WTC11 (cell line): ENCODE results near the gene NKD1. TPM values are rescaled to one million over a fixed set of nuclear protein-coding genes. Genes with fewer than 3 reads are reported as not detected.

Experiments
- ATAC-seq: fragments of 200-7000 bp; cut with Tn5 transposase; 2 replicates; pipeline ENCODE4 v1.10.0; 2021; ENCODE audit warnings: mild to moderate bottlenecking, moderate library complexity
- CTCF ChIA-PET: fragments of 300-600 bp; sonication (Branson Sonifier 250); formaldehyde crosslinking; loops from one replicate; lab custom pipeline; 2021; ENCODE audit warnings: antibody characterized with exemption; lab: Charles Lee
- POLR2A ChIA-PET: fragments of 350-600 bp; sonication (Branson Sonifier 250); formaldehyde crosslinking; loops from one replicate; lab custom pipeline; 2021; ENCODE audit warnings: antibody characterized with exemption; lab: Charles Lee
- DNase-seq: peaks from one replicate; pipeline ENCODE4 v3.0.0; 2021; ENCODE audit warnings: low spot score
- H3K27ac Mint-ChIP-seq: 2 replicates; pipeline ENCODE4 v1.8.0; 2021; ENCODE audit warnings: mixed read lengths
- H3K27me3 Mint-ChIP-seq: 2 replicates; pipeline ENCODE4 v1.8.0; 2021; ENCODE audit warnings: low read depth, mild to moderate bottlenecking, moderate library complexity, mixed read lengths
- H3K36me3 Mint-ChIP-seq: 2 replicates; pipeline ENCODE4 v1.8.0; 2021; ENCODE audit warnings: mixed read lengths
- H3K4me1 Mint-ChIP-seq: 2 replicates; pipeline ENCODE4 v1.8.0; 2022; ENCODE audit warnings: mixed read lengths
- H3K4me3 Mint-ChIP-seq: 2 replicates; pipeline ENCODE4 v1.8.0; 2021; ENCODE audit warnings: mild to moderate bottlenecking, moderate library complexity, mixed read lengths
- H3K9me3 Mint-ChIP-seq: 2 replicates; pipeline ENCODE4 v1.8.0; 2021; ENCODE audit warnings: mixed read lengths
- CDX4 ChIP-seq: fragments of 250-450 bp; sonication (Bioruptor Pico); IDR thresholded peaks from 2 replicates; pipeline ENCODE4 v1.9.0; 2021; ENCODE audit warnings: moderate library complexity, mild to moderate bottlenecking, inconsistent platforms, borderline replicate concordance
- E2F1 ChIP-seq: sonication (generic); formaldehyde crosslinking; IDR thresholded peaks from 2 replicates; pipeline ENCODE4 v1.8.0; 2022; ENCODE audit warnings: mild to moderate bottlenecking, missing genetic modification reagents
- FOXP1 ChIP-seq: sonication (generic); formaldehyde crosslinking; IDR thresholded peaks from 2 replicates; pipeline ENCODE4 v1.8.0; 2022; ENCODE audit warnings: missing genetic modification reagents, mild to moderate bottlenecking, moderate library complexity, borderline replicate concordance
- HMGXB4 ChIP-seq: sonication (generic); formaldehyde crosslinking; IDR thresholded peaks from 2 replicates; pipeline ENCODE4 v1.8.1; 2023; ENCODE audit warnings: mild to moderate bottlenecking, moderate library complexity, missing genetic modification reagents
- IRF2 ChIP-seq: sonication (generic); formaldehyde crosslinking; IDR thresholded peaks from 2 replicates; pipeline ENCODE4 v1.8.0; 2022; ENCODE audit warnings: low read depth, missing genetic modification reagents, borderline replicate concordance
- KAT7 ChIP-seq: sonication (generic); formaldehyde crosslinking; IDR thresholded peaks from 2 replicates; pipeline ENCODE4 v1.8.1; 2023; ENCODE audit warnings: missing genetic modification reagents, mild to moderate bottlenecking, borderline replicate concordance
- PRRX2 ChIP-seq: fragments of 250-450 bp; sonication (Bioruptor Pico); IDR thresholded peaks from 2 replicates; pipeline ENCODE4 v1.8.0; 2021; ENCODE audit warnings: mild to moderate bottlenecking
- RELA ChIP-seq: sonication (generic); formaldehyde crosslinking; IDR thresholded peaks from 2 replicates; pipeline ENCODE4 v1.8.1; 2022; ENCODE audit warnings: missing genetic modification reagents, mild to moderate bottlenecking, borderline replicate concordance
- SOX15 ChIP-seq: fragments of 250-450 bp; sonication (Bioruptor Pico); IDR thresholded peaks from 2 replicates; pipeline ENCODE4 v1.9.0; 2021; ENCODE audit warnings: mild to moderate bottlenecking
- USF2 ChIP-seq: sonication (generic); formaldehyde crosslinking; IDR thresholded peaks from 2 replicates; pipeline ENCODE4 v1.8.1; 2023; ENCODE audit warnings: mild to moderate bottlenecking, missing genetic modification reagents, moderate library complexity
- total RNA-seq: library from RNA; stranded (reverse); gene quantifications from 3 replicates; pipeline ENCODE4 v1.2.3, GENCODE V29; 2021
- TF ChIP-seq, protein P1 (sequence below): fragments of 250-450 bp; sonication (Bioruptor Pico); IDR thresholded peaks from 2 replicates; pipeline ENCODE4 v1.9.0; 2021; ENCODE audit warnings: mild to moderate bottlenecking
- TF ChIP-seq, protein P2 (sequence below): sonication (generic); formaldehyde crosslinking; IDR thresholded peaks from 2 replicates; pipeline ENCODE4 v1.8.0; 2022; ENCODE audit warnings: missing genetic modification reagents

Gene NKD1
- total RNA-seq, 1 experiment from 2014 or later: 6.0 TPM

DNA sequence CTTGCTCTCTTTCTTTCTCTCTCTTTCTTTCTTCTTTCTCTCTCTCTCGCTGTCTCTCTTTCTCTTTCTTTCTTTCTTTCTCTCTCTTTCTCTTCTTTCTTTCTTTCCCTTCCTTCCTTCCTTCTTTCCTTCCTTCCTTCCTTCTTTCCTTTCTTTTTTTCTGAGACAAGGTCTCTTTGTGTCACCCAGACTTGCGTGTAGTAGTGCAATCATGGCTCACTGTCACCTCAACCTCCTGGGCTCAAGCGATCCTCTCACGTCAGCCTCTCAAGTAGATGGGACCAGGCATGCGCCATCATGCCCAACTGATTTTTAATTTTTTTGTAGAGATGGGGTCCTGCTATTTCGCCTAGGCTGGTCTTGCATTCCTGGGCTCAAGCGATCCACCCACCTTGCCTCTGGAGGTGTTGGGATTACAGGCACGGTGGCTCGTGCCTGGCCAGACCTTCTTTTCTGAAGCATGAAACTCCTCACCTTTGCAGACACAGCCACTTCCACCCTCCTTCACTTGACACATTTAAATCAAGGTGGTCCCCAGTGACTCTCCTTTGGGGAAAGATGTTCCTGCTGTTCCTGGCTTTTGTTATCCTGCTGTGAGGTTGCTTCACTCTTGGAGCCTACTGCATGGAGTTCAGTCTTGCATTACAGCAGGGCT is 26.8 kb upstream of the NKD1 start (continued):
- TF ChIP-seq CDX4 (no peak), SOX15 (CRISPR knock-in tag) (no peak)

- H3K9me3 Mint-ChIP-seq: peaks cover 2% of the 10 kb centered on the region
- CTCF ChIA-PET: interaction anchor here (1.5 kb wide), 1 partner anchor 150 kb away, joined by 3 read pairs; no protein-coding TSS in a partner anchor
- no peaks in the 10 kb centered on the region; the same call in 1 of the 2 replicates for H3K27me3 Mint-ChIP-seq
- POLR2A ChIA-PET: no interaction called here
- no peak for DNase-seq
- TF ChIP-seq, protein P1, sequence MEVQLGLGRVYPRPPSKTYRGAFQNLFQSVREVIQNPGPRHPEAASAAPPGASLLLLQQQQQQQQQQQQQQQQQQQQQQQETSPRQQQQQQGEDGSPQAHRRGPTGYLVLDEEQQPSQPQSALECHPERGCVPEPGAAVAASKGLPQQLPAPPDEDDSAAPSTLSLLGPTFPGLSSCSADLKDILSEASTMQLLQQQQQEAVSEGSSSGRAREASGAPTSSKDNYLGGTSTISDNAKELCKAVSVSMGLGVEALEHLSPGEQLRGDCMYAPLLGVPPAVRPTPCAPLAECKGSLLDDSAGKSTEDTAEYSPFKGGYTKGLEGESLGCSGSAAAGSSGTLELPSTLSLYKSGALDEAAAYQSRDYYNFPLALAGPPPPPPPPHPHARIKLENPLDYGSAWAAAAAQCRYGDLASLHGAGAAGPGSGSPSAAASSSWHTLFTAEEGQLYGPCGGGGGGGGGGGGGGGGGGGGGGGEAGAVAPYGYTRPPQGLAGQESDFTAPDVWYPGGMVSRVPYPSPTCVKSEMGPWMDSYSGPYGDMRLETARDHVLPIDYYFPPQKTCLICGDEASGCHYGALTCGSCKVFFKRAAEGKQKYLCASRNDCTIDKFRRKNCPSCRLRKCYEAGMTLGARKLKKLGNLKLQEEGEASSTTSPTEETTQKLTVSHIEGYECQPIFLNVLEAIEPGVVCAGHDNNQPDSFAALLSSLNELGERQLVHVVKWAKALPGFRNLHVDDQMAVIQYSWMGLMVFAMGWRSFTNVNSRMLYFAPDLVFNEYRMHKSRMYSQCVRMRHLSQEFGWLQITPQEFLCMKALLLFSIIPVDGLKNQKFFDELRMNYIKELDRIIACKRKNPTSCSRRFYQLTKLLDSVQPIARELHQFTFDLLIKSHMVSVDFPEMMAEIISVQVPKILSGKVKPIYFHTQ: no peak
- TF ChIP-seq, all 79 proteins: peak for 0
- ATAC-seq: no peak
- Mint-ChIP-seq H3K36me3 (no peaks in the 10 kb centered on the region), H3K27ac (no peak overlapping the region), H3K4me3 (no peak overlapping the region), H3K4me1 (0 out of 2 replicates have a peak, but pooled peaks cover 6% of the 10 kb centered on the region)
Measured at GRCh38 chr16:50522324-50522723, 25.9 kb upstream of the NKD1 start.

- peaks cover 5% of the 10 kb centered on the region for H3K27me3 Mint-ChIP-seq
- H3K27ac Mint-ChIP-seq: no peak overlapping the region
- 0 out of 2 replicates have a peak, but pooled peaks cover 6% of the 10 kb centered on the region for H3K4me1 Mint-ChIP-seq
- ChIA-PET POLR2A (no interaction called here), CTCF (interaction anchor here (0.7 to 1.6 kb wide), 5 partner anchors 17 to 163 kb away, joined by 3 to 7 read pairs (median 3); no protein-coding TSS in a partner anchor)
- no peak for TF ChIP-seq HMGXB4 (CRISPR knock-in tag)
- TF ChIP-seq RELA: no peak
- no peak for TF ChIP-seq IRF2 (CRISPR knock-in tag)
- TF ChIP-seq FOXP1 (CRISPR knock-in tag): no peak
- TF ChIP-seq KAT7 (CRISPR knock-in tag): no peak
- no peak overlapping the region for H3K4me3 Mint-ChIP-seq
- ATAC-seq (no peak), DNase-seq (no peak)
- peaks cover 4% of the 10 kb centered on the region; the same call in 1 of the 2 replicates for H3K36me3 Mint-ChIP-seq
- H3K9me3 Mint-ChIP-seq: peaks cover 6% of the 10 kb centered on the region
Measured at GRCh38 chr16:50523710-50524109, 24.5 kb upstream of the NKD1 start.

DNA sequence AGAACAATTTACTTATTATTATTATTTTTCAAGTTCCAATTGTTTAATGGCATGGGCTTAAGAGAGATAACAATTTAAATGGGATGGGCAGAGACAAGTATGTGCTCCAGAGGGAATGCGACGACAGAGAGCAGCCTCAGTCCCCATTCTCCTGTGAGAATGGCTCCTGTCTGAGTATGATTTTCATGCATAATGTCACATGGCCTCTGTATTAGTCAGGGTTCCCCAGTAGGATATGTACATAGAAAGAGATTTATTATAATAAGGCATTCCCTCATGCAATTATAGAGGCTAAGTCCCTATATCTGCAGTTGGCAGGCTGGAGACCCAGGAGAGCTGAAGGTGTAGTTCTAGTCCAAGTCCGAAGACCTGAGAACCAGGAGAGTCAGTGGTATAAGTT is 22.9 kb upstream of the NKD1 start:
- H3K27me3 Mint-ChIP-seq: peaks cover 13% of the 10 kb centered on the region
- 0 out of 2 replicates have a peak, but pooled peaks cover 6% of the 10 kb centered on the region for H3K4me1 Mint-ChIP-seq
- no peak for DNase-seq
- H3K36me3 Mint-ChIP-seq: peaks cover 11% of the 10 kb centered on the region
- ATAC-seq: no peak
- peaks cover 21% of the 10 kb centered on the region for H3K9me3 Mint-ChIP-seq
- CTCF ChIA-PET: no interaction called here
- H3K27ac Mint-ChIP-seq: no peak overlapping the region
- POLR2A ChIA-PET: no interaction called here
- no peak overlapping the region for H3K4me3 Mint-ChIP-seq
- TF ChIP-seq E2F1 (CRISPR knock-in tag): no peak
- TF ChIP-seq, protein P1: no peak
- no peak for TF ChIP-seq USF2 (CRISPR knock-in tag)
- no peak for TF ChIP-seq PRRX2 (CRISPR knock-in tag)
- TF ChIP-seq, protein P2, sequence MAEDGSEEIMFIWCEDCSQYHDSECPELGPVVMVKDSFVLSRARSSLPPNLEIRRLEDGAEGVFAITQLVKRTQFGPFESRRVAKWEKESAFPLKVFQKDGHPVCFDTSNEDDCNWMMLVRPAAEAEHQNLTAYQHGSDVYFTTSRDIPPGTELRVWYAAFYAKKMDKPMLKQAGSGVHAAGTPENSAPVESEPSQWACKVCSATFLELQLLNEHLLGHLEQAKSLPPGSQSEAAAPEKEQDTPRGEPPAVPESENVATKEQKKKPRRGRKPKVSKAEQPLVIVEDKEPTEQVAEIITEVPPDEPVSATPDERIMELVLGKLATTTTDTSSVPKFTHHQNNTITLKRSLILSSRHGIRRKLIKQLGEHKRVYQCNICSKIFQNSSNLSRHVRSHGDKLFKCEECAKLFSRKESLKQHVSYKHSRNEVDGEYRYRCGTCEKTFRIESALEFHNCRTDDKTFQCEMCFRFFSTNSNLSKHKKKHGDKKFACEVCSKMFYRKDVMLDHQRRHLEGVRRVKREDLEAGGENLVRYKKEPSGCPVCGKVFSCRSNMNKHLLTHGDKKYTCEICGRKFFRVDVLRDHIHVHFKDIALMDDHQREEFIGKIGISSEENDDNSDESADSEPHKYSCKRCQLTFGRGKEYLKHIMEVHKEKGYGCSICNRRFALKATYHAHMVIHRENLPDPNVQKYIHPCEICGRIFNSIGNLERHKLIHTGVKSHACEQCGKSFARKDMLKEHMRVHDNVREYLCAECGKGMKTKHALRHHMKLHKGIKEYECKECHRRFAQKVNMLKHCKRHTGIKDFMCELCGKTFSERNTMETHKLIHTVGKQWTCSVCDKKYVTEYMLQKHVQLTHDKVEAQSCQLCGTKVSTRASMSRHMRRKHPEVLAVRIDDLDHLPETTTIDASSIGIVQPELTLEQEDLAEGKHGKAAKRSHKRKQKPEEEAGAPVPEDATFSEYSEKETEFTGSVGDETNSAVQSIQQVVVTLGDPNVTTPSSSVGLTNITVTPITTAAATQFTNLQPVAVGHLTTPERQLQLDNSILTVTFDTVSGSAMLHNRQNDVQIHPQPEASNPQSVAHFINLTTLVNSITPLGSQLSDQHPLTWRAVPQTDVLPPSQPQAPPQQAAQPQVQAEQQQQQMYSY (CRISPR knock-in tag): no peak
